H1 (cell line): ENCODE measurements around the gene NAT8L. TPM values are rescaled to one million over a fixed set of nuclear protein-coding genes. Genes with fewer than 3 reads are reported as not detected.

Experiments
- CTCF ChIA-PET: fragments of 300-600 bp; sonication (Branson Sonifier 250); formaldehyde crosslinking; loops from one replicate; lab custom pipeline; 2021; ENCODE audit not compliant: partially characterized antibody; lab: Charles Lee
- POLR2A ChIA-PET: fragments of 300-600 bp; sonication (Branson Sonifier 250); formaldehyde crosslinking; loops from one replicate; lab custom pipeline; 2021; ENCODE audit warnings: inconsistent platforms; ENCODE audit not compliant: partially characterized antibody; lab: Charles Lee
- DNase-seq, 2 experiments: peaks; one replicate each; pipeline versions ENCODE4 v3.0.0 to v3.0.0-alpha.2; 2010 to 2022; ENCODE audit warnings: low spot score in 2 of 2, low read depth in 1 of 2, mixed read lengths in 1 of 2
- FAIRE-seq: peaks from 2 replicates; lab custom pipeline; 2011; peaks lifted over from hg19 to GRCh38; lab: Jason Lieb, UNC
- H2AFZ ChIP-seq: 2 replicates; pipeline ENCODE4 v1.8.1; 2012; ENCODE audit warnings: low read length, inconsistent platforms
- H2AK5ac ChIP-seq: 2 replicates; pipeline ENCODE4 v1.6.1; 2013; ENCODE audit warnings: low read depth, low read length
- H2BK120ac ChIP-seq: replicated peaks from 2 replicates; pipeline ENCODE3; 2013; ENCODE audit warnings: low read depth, low read length, inconsistent platforms
- H2BK12ac ChIP-seq: 2 replicates; pipeline ENCODE4 v1.6.1; 2013; ENCODE audit warnings: low read depth, low read length
- H2BK15ac ChIP-seq: 2 replicates; pipeline ENCODE4 v1.6.1; 2013; ENCODE audit warnings: low read length
- H2BK20ac ChIP-seq: 2 replicates; pipeline ENCODE4 v1.6.1; 2013; ENCODE audit warnings: low read length
- H2BK5ac ChIP-seq: 2 replicates; pipeline ENCODE4 v1.6.1; 2013; ENCODE audit warnings: low read depth, low read length
- H3K14ac ChIP-seq: 2 replicates; pipeline ENCODE4 v1.6.1; 2013; ENCODE audit warnings: inconsistent platforms; ENCODE audit not compliant: insufficient read length
- H3K18ac ChIP-seq: 2 replicates; pipeline ENCODE4 v1.6.1; 2013; ENCODE audit warnings: low read length; ENCODE audit errors: extremely low read depth
- H3K23ac ChIP-seq: 2 replicates; pipeline ENCODE4 v1.6.1; 2013; ENCODE audit warnings: inconsistent platforms; ENCODE audit not compliant: insufficient read length
- H3K23me2 ChIP-seq: 2 replicates; pipeline ENCODE4 v1.6.1; 2013; ENCODE audit warnings: low read depth, low read length
- H3K27ac ChIP-seq: 2 replicates; pipeline ENCODE4 v1.6.1; 2011; ENCODE audit warnings: low read depth, low read length, inconsistent platforms
- H3K27me3 ChIP-seq, 4 experiments: replicated peaks in 1 of 4; 1 replicate in 1 of 4; 2 replicates in 3 of 4; pipeline versions ENCODE4 v1.6.1 to v1.8.1; 2011 to 2013; ENCODE audit warnings: low read length in 3 of 4, mild to moderate bottlenecking in 3 of 4, inconsistent platforms in 2 of 4, mixed read lengths in 2 of 4, moderate library complexity in 1 of 4; ENCODE audit not compliant: control insufficient read depth in 3 of 4, insufficient read depth in 3 of 4; ENCODE audit errors: extremely low read depth in 1 of 4
- H3K36me3 ChIP-seq, 4 experiments: 2 replicates each; pipeline versions ENCODE4 v1.6.1 to v1.8.1; 2011 to 2013; ENCODE audit warnings: mild to moderate bottlenecking in 4 of 4, low read length in 3 of 4, moderate library complexity in 2 of 4, control low read depth in 1 of 4, inconsistent platforms in 1 of 4; ENCODE audit not compliant: insufficient read depth in 4 of 4, control insufficient read depth in 2 of 4
- H3K4ac ChIP-seq: replicated peaks from 2 replicates; pipeline ENCODE3; 2013; ENCODE audit warnings: low read length, low read depth, mixed read lengths, inconsistent platforms; ENCODE audit not compliant: insufficient read length
- H3K4me1 ChIP-seq, 4 experiments: replicated peaks in 1 of 4; 1 replicate in 1 of 4; 2 replicates in 3 of 4; pipeline versions ENCODE4 v1.6.1 to v1.8.1; 2011 to 2013; ENCODE audit warnings: low read length in 3 of 4, inconsistent platforms in 2 of 4, mixed read lengths in 1 of 4; ENCODE audit not compliant: insufficient read depth in 4 of 4, control insufficient read depth in 3 of 4
- H3K4me2 ChIP-seq, 2 experiments: 2 replicates each; pipeline versions ENCODE4 v1.6.1 to v1.8.1; 2011 to 2013; ENCODE audit warnings: low read depth in 2 of 2, low read length in 2 of 2, control low read depth in 1 of 2, inconsistent platforms in 1 of 2, mild to moderate bottlenecking in 1 of 2; ENCODE audit not compliant: insufficient read depth in 1 of 2
- H3K4me3 ChIP-seq, 4 experiments: fragments of 200-600, 300-600 bp in 1 of 4; sonication (generic), shearing (Covaris generic), sonication (Bioruptor Twin) in 1 of 4; 2 replicates each; pipeline versions ENCODE4 v1.5.1 to v1.8.1; 2011 to 2016; ENCODE audit warnings: low read length in 4 of 4, low read depth in 3 of 4, control low read depth in 2 of 4, inconsistent platforms in 2 of 4, mild to moderate bottlenecking in 2 of 4, mixed read lengths in 1 of 4, moderate library complexity in 1 of 4; ENCODE audit not compliant: insufficient read depth in 2 of 4; ENCODE audit errors: extremely low read depth in 1 of 4
- H3K56ac ChIP-seq: replicated peaks from 2 replicates; pipeline ENCODE3; 2013; ENCODE audit warnings: low read depth, mild to moderate bottlenecking, mixed read lengths, low read length, inconsistent platforms; ENCODE audit not compliant: insufficient read length
- H3K79me1 ChIP-seq: 2 replicates; pipeline ENCODE4 v1.6.1; 2013; ENCODE audit warnings: low read depth, low read length, control low read depth
- H3K79me2 ChIP-seq, 2 experiments: 2 replicates each; pipeline versions ENCODE4 v1.6.1 to v1.8.1; 2012 to 2013; ENCODE audit warnings: low read length in 2 of 2, mild to moderate bottlenecking in 2 of 2, inconsistent platforms in 1 of 2; ENCODE audit not compliant: insufficient read depth in 2 of 2, control insufficient read depth in 1 of 2
- H3K9ac ChIP-seq, 4 experiments: replicated peaks in 1 of 4; 1 replicate in 1 of 4; 2 replicates in 3 of 4; pipeline versions ENCODE4 v1.6.1 to v1.8.1; 2011 to 2013; ENCODE audit warnings: low read depth in 3 of 4, low read length in 3 of 4, control low read depth in 2 of 4, mild to moderate bottlenecking in 2 of 4, moderate library complexity in 2 of 4, inconsistent platforms in 1 of 4; ENCODE audit errors: extremely low read depth in 1 of 4
- H3K9me3 ChIP-seq, 2 experiments: 2 replicates each; pipeline versions ENCODE4 v1.6.1 to v1.8.1; 2012 to 2013; ENCODE audit warnings: mild to moderate bottlenecking in 2 of 2, moderate library complexity in 2 of 2, control low read depth in 1 of 2, inconsistent platforms in 1 of 2, low read depth in 1 of 2, low read length in 1 of 2, mixed read lengths in 1 of 2; ENCODE audit not compliant: insufficient read depth in 2 of 2
- H4K20me1 ChIP-seq, 2 experiments: replicated peaks in 1 of 2; 2 replicates each; pipeline versions ENCODE3 to v1.8.1; 2011 to 2013; ENCODE audit warnings: inconsistent platforms in 2 of 2, low read length in 2 of 2, mild to moderate bottlenecking in 1 of 2; ENCODE audit not compliant: insufficient read depth in 2 of 2, control insufficient read depth in 1 of 2
- H4K5ac ChIP-seq: 2 replicates; pipeline ENCODE4 v1.6.1; 2013; ENCODE audit warnings: low read length, low read depth, mixed read lengths, inconsistent platforms; ENCODE audit not compliant: insufficient read length
- H4K8ac ChIP-seq: 2 replicates; pipeline ENCODE4 v1.8.0; 2013; ENCODE audit warnings: mild to moderate bottlenecking, moderate library complexity, low read length, inconsistent platforms; ENCODE audit not compliant: insufficient read depth; ENCODE audit errors: extremely low read depth
- H4K91ac ChIP-seq: replicated peaks from 2 replicates; pipeline ENCODE3; 2013; ENCODE audit warnings: low read length, mixed read lengths, inconsistent platforms; ENCODE audit not compliant: insufficient read length
- CHD2 ChIP-seq: IDR thresholded peaks from 2 replicates; pipeline ENCODE4 v1.6.1; 2012; ENCODE audit warnings: low read length, improper control_type of control experiment
- CTBP2 ChIP-seq: IDR thresholded peaks from 2 replicates; pipeline ENCODE4 v1.7.0; 2011; ENCODE audit warnings: borderline replicate concordance, mild to moderate bottlenecking, moderate library complexity, mixed read lengths, low read length; ENCODE audit not compliant: insufficient read depth, insufficient read length
- EGR1 ChIP-seq: IDR thresholded peaks from 2 replicates; pipeline ENCODE4 v1.6.1; 2011; ENCODE audit warnings: low read depth, low read length, borderline replicate concordance
- EP300 ChIP-seq, 2 experiments: IDR thresholded peaks; 1 replicate in 1 of 2; 2 replicates in 1 of 2; pipeline ENCODE4 v1.6.1; 2011 to 2012; ENCODE audit warnings: low read depth in 2 of 2, low read length in 2 of 2, mild to moderate bottlenecking in 2 of 2, borderline replicate concordance in 1 of 2, inconsistent platforms in 1 of 2, moderate library complexity in 1 of 2
- NANOG ChIP-seq: IDR thresholded peaks from 2 replicates; pipeline ENCODE4 v1.6.1; 2011; ENCODE audit warnings: low read length, low read depth, mild to moderate bottlenecking, inconsistent platforms; ENCODE audit not compliant: insufficient read depth, poor library complexity, severe bottlenecking
- SAP30 ChIP-seq: fragments of 300-600 bp; sonication (generic); IDR thresholded peaks from 2 replicates; pipeline ENCODE4 v1.7.1; 2012; ENCODE audit warnings: low read length, moderate library complexity, mild to moderate bottlenecking, inconsistent platforms; ENCODE audit not compliant: insufficient read depth, insufficient replicate concordance
- SIRT6 ChIP-seq: IDR thresholded peaks from one replicate; pipeline ENCODE4 v1.7.1; 2012; ENCODE audit warnings: low read length, inconsistent platforms
- SP1 ChIP-seq: IDR thresholded peaks from 2 replicates; pipeline ENCODE4 v1.6.1; 2011; ENCODE audit warnings: low read depth, low read length
- SP4 ChIP-seq: IDR thresholded peaks from 2 replicates; pipeline ENCODE4 v1.6.1; 2012; ENCODE audit warnings: low read length, inconsistent platforms
- WGBS, 2 experiments: shearing (Covaris generic) in 1 of 2; methylation state at CpG; one replicate each; pipeline versions ENCODE4 v1.1.6 to v1.1.7; 2013 to 2015; ENCODE audit warnings: low lambda C conversion rate in 2 of 2, mixed read lengths in 2 of 2, inconsistent platforms in 1 of 2, low coverage in 1 of 2, missing lambda C conversion rate in 1 of 2; ENCODE audit not compliant: insufficient replicate concordance in 2 of 2, insufficient coverage in 1 of 2, insufficient read length in 1 of 2; ENCODE audit errors: extremely low coverage in 1 of 2, missing lambda C conversion rate in 1 of 2; 5-methylcytosine and 5-hydroxymethylcytosine counted together
- polyA plus RNA-seq, 7 experiments: library from polyadenylated mRNA; depleted of rRNA in 3 of 7; stranded (reverse) in 5 of 7; unstranded in 2 of 7; fragments of >200 nt in 5 of 7; fragments of 200-250 nt in 2 of 7; gene quantifications; 1 replicate in 5 of 7; 2 replicates in 1 of 7; 4 replicates in 1 of 7; pipeline versions ENCODE4 v1.2.1 to v1.2.3, GENCODE V29; 2011 to 2013; ENCODE audit warnings: missing spikeins in 2 of 7, mixed read lengths in 2 of 7
- total RNA-seq: library from RNA; stranded (reverse); fragmentation: NEBNext Ultra II Directional; extraction: Animal tissue kit (Norgen Biotek cat#: 25700); gene quantifications from 2 replicates; pipeline ENCODE4 v1.2.1, GENCODE V29; 2021
- TF ChIP-seq, protein P1 (sequence below): IDR thresholded peaks from 2 replicates; pipeline ENCODE4 v1.6.1; 2012; ENCODE audit warnings: inconsistent platforms
- TF ChIP-seq, protein P2 (sequence below), 3 experiments: IDR thresholded peaks; 1 replicate in 2 of 3; 2 replicates in 1 of 3; pipeline versions ENCODE4 v1.5.1 to v1.6.1; 2011; ENCODE audit warnings: low read length in 3 of 3, mild to moderate bottlenecking in 3 of 3, inconsistent platforms in 2 of 3, low read depth in 1 of 3, moderate library complexity in 1 of 3; ENCODE audit not compliant: insufficient read depth in 1 of 3; ENCODE audit errors: control extremely low read depth in 1 of 3

NAT8L gene
- total and polyA plus RNA-seq, 2 of the 8 experiments (the other 6 are each of a cell fraction or from before 2014, with no cell fraction given): 10.8 TPM

DNA sequence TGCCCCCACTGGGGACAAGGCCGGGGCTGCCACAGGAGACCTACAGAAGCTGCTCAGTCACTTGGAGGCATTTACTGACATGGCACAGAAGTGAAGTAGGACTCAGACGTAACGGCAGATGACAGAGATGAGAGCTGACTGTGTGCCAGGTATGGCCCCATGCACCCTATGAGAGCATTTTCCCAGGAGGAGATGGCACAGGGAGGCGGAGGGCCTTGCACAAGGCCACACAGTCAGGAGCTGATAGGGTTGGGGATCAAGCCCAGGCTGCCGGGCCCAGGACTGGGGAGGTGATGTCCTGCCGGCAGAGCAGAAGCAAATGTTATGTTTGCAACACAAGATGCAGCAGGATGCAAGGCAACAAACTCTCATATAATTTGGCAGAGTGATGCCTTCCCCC lies 34.1 kb downstream of the NAT8L start:
- Histone ChIP-seq H3K4me2 (no peak overlapping the region), H2BK5ac (no peak overlapping the region), H3K4me1 (no peaks in the 10 kb centered on the region), H2AFZ (no peak overlapping the region), H3K23me2 (no peaks in the 10 kb centered on the region), H4K5ac (no peak overlapping the region), H2BK20ac (no peak overlapping the region), H3K9ac (no peak overlapping the region), H3K4ac (no peak overlapping the region), H4K20me1 (peaks cover 0 to 1% of the 10 kb centered on the region in 2 experiments), H3K14ac (no peak overlapping the region), H3K27me3 (no peaks in the 10 kb centered on the region), H3K36me3 (no peaks in the 10 kb centered on the region), H2BK12ac (no peak overlapping the region), H3K56ac (no peak overlapping the region), H4K91ac (no peak overlapping the region), H4K8ac (no peak overlapping the region), H3K79me1 (no peaks in the 10 kb centered on the region), H3K9me3 (0 out of 4 replicates have a peak, but pooled peaks cover 0 to 2% of the 10 kb centered on the region in 2 experiments), H3K79me2 (no peaks in the 10 kb centered on the region), H3K23ac (no peak overlapping the region), H2BK15ac (no peak overlapping the region), H2BK120ac (no peak overlapping the region), H3K27ac (no peak overlapping the region), H2AK5ac (no peak overlapping the region), H3K18ac (no peak overlapping the region), H3K4me3 (no peak overlapping the region)
- 94% methylated on average over 6 of the region's 6 CpGs; no CpG with 5 or more reads in 1 of the 2 experiments for WGBS, 2 experiments
- ChIA-PET POLR2A (no interaction called here), CTCF (interaction anchor here (0.9 to 1.4 kb wide), 4 partner anchors 8 to 944 kb away, joined by 3 to 4 read pairs (median 3); no protein-coding TSS in a partner anchor)
- DNase-seq: no peak
- FAIRE-seq: no peak
- no peak for TF ChIP-seq CHD2
- TF ChIP-seq SP4: no peak
- no peak for TF ChIP-seq SP1
- TF ChIP-seq NANOG: no peak
- no peak for TF ChIP-seq EP300 (IDR thresholded peaks at IDR 0.05; ENCODE audit: borderline replicate concordance in 1 of 2, low read depth in 2 of 2, low read length in 2 of 2)
- TF ChIP-seq, protein P1, sequence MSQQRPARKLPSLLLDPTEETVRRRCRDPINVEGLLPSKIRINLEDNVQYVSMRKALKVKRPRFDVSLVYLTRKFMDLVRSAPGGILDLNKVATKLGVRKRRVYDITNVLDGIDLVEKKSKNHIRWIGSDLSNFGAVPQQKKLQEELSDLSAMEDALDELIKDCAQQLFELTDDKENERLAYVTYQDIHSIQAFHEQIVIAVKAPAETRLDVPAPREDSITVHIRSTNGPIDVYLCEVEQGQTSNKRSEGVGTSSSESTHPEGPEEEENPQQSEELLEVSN: no peak
- no peak for TF ChIP-seq CTBP2
- TF ChIP-seq SIRT6: no peak
- TF ChIP-seq EGR1: no peak
- TF ChIP-seq, protein P2, sequence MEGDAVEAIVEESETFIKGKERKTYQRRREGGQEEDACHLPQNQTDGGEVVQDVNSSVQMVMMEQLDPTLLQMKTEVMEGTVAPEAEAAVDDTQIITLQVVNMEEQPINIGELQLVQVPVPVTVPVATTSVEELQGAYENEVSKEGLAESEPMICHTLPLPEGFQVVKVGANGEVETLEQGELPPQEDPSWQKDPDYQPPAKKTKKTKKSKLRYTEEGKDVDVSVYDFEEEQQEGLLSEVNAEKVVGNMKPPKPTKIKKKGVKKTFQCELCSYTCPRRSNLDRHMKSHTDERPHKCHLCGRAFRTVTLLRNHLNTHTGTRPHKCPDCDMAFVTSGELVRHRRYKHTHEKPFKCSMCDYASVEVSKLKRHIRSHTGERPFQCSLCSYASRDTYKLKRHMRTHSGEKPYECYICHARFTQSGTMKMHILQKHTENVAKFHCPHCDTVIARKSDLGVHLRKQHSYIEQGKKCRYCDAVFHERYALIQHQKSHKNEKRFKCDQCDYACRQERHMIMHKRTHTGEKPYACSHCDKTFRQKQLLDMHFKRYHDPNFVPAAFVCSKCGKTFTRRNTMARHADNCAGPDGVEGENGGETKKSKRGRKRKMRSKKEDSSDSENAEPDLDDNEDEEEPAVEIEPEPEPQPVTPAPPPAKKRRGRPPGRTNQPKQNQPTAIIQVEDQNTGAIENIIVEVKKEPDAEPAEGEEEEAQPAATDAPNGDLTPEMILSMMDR (IDR thresholded peaks at IDR 0.05; ENCODE audit: control extremely low read depth in 1 of 3, insufficient read depth in 1 of 3, low read depth in 1 of 3, low read length in 3 of 3): no peak
- TF ChIP-seq SAP30: no peak
